ENCODE measurements around the gene ICE2. TPM values are rescaled to one million over a fixed set of nuclear protein-coding genes. Genes with fewer than 3 reads are reported as not detected.

Gene ICE2
- total and polyA plus RNA-seq, 4 donors: 5.7 to 26.6 (median 16.8) TPM

DNA sequence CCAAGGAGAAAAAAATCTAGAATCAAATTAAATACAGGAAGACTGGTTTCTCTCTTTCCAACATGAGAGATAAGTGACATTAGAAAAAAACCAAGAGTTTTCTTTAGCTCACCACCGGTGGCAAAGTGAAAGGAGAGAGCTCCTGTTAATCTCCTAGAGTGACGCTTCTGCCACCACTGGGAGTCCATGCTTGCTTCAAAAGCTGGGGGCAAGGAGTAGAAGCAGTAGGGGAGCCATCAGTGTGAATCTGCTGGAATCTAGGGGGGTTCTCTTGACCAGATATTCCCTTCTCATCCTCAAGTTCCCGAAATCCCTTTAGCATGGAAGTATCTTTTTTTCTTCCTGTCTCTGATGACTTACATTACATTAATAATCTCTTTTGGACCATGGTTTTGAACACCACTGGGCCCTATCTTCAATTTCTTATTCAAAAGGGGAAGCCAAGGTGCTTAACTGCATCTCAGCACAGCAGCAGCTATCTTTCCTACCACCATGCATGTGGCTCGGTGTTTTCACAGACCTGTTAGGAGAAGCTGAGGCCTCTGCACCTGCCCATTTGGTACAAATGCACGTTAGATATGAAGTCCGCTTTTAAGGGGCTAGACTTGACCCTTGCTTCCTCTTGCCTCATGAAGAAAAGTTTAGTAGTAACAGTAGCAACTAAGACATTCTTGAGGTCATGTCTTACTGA, 6.6 kb upstream of the ICE2 start:
- TF ChIP-seq, protein P1, sequence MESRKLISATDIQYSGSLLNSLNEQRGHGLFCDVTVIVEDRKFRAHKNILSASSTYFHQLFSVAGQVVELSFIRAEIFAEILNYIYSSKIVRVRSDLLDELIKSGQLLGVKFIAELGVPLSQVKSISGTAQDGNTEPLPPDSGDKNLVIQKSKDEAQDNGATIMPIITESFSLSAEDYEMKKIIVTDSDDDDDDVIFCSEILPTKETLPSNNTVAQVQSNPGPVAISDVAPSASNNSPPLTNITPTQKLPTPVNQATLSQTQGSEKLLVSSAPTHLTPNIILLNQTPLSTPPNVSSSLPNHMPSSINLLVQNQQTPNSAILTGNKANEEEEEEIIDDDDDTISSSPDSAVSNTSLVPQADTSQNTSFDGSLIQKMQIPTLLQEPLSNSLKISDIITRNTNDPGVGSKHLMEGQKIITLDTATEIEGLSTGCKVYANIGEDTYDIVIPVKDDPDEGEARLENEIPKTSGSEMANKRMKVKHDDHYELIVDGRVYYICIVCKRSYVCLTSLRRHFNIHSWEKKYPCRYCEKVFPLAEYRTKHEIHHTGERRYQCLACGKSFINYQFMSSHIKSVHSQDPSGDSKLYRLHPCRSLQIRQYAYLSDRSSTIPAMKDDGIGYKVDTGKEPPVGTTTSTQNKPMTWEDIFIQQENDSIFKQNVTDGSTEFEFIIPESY (IDR thresholded peaks at IDR 0.05): no peak
- no peak for TF ChIP-seq HNF4G (IDR thresholded peaks at IDR 0.05)
- TF ChIP-seq, protein P2, sequence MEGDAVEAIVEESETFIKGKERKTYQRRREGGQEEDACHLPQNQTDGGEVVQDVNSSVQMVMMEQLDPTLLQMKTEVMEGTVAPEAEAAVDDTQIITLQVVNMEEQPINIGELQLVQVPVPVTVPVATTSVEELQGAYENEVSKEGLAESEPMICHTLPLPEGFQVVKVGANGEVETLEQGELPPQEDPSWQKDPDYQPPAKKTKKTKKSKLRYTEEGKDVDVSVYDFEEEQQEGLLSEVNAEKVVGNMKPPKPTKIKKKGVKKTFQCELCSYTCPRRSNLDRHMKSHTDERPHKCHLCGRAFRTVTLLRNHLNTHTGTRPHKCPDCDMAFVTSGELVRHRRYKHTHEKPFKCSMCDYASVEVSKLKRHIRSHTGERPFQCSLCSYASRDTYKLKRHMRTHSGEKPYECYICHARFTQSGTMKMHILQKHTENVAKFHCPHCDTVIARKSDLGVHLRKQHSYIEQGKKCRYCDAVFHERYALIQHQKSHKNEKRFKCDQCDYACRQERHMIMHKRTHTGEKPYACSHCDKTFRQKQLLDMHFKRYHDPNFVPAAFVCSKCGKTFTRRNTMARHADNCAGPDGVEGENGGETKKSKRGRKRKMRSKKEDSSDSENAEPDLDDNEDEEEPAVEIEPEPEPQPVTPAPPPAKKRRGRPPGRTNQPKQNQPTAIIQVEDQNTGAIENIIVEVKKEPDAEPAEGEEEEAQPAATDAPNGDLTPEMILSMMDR (IDR thresholded peaks at IDR 0.05; ENCODE audit: low read depth, low read length, missing input control): no peak
- TF ChIP-seq FOXA1 (IDR thresholded peaks at IDR 0.05): no peak
- TF ChIP-seq SP1 (IDR thresholded peaks at IDR 0.05): no peak
- TF ChIP-seq NR2F2 (IDR thresholded peaks at IDR 0.05): no peak
- no peak for TF ChIP-seq RXRA (IDR thresholded peaks at IDR 0.05)
- no peak for TF ChIP-seq FOXA2 (IDR thresholded peaks at IDR 0.05)
- no peak for TF ChIP-seq GABPA (IDR thresholded peaks at IDR 0.05 in 1 of 2, conservative IDR thresholded peaks at IDR 0.05 in 1 of 2)
- no peak for TF ChIP-seq JUND (IDR thresholded peaks at IDR 0.05)
- no peak for TF ChIP-seq ATF3 (IDR thresholded peaks at IDR 0.05)
- no peak for TF ChIP-seq EGR1 (IDR thresholded peaks at IDR 0.05; ENCODE audit: low read depth in 2 of 2)
- TF ChIP-seq HNF4A (conservative IDR thresholded peaks at IDR 0.05): no peak
- no peak for TF ChIP-seq RAD21 (IDR thresholded peaks at IDR 0.05)
- TF ChIP-seq, protein P3, sequence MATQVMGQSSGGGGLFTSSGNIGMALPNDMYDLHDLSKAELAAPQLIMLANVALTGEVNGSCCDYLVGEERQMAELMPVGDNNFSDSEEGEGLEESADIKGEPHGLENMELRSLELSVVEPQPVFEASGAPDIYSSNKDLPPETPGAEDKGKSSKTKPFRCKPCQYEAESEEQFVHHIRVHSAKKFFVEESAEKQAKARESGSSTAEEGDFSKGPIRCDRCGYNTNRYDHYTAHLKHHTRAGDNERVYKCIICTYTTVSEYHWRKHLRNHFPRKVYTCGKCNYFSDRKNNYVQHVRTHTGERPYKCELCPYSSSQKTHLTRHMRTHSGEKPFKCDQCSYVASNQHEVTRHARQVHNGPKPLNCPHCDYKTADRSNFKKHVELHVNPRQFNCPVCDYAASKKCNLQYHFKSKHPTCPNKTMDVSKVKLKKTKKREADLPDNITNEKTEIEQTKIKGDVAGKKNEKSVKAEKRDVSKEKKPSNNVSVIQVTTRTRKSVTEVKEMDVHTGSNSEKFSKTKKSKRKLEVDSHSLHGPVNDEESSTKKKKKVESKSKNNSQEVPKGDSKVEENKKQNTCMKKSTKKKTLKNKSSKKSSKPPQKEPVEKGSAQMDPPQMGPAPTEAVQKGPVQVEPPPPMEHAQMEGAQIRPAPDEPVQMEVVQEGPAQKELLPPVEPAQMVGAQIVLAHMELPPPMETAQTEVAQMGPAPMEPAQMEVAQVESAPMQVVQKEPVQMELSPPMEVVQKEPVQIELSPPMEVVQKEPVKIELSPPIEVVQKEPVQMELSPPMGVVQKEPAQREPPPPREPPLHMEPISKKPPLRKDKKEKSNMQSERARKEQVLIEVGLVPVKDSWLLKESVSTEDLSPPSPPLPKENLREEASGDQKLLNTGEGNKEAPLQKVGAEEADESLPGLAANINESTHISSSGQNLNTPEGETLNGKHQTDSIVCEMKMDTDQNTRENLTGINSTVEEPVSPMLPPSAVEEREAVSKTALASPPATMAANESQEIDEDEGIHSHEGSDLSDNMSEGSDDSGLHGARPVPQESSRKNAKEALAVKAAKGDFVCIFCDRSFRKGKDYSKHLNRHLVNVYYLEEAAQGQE (IDR thresholded peaks at IDR 0.05): no peak
- Histone ChIP-seq H3K36me3 (ENCODE audit: control insufficient read depth in 4 of 4, insufficient read depth in 3 of 4, low read depth in 1 of 4, low read length in 3 of 4) (no peaks in the 10 kb centered on the region), H3K27me3 (ENCODE audit: control insufficient read depth in 4 of 4, insufficient read depth in 4 of 4, low read length in 3 of 4) (no peaks in the 10 kb centered on the region), H3K4me1 (ENCODE audit: control insufficient read depth in 4 of 4, insufficient read depth in 4 of 4, low read length in 3 of 4) (peaks cover 0 to 14% (median 9%) of the 10 kb centered on the region in 4 donors), H3K9me3 (ENCODE audit: control insufficient read depth in 4 of 4, low read length in 3 of 4) (no peaks in the 10 kb centered on the region), H3K27ac (ENCODE audit: low read depth in 1 of 2, low read length in 2 of 2) (no peak overlapping the region), H3K9ac (ENCODE audit: low read depth in 1 of 2, low read length in 2 of 2) (no peak overlapping the region), H3K4me3 (ENCODE audit: low read depth in 1 of 3, low read length in 3 of 3) (no peak overlapping the region)
- 76% methylated on average over 6 of the region's 6 CpGs for WGBS
- no peak for DNase-seq (ENCODE audit: low spot score)

GRCh38 chr15:60483042-60483441, 4.1 kb upstream of the ICE2 start:
- Histone ChIP-seq H3K36me3 (ENCODE audit: control insufficient read depth in 4 of 4, insufficient read depth in 3 of 4, low read depth in 1 of 4, low read length in 3 of 4) (no peaks in the 10 kb centered on the region), H3K9me3 (ENCODE audit: control insufficient read depth in 4 of 4, low read length in 3 of 4) (no peaks in the 10 kb centered on the region), H3K27me3 (ENCODE audit: control insufficient read depth in 4 of 4, insufficient read depth in 4 of 4, low read length in 3 of 4) (no peaks in the 10 kb centered on the region), H3K27ac (ENCODE audit: low read depth in 1 of 2, low read length in 2 of 2) (no peak overlapping the region), H3K4me3 (ENCODE audit: low read depth in 1 of 3, low read length in 3 of 3) (no peak overlapping the region), H3K9ac (ENCODE audit: low read depth in 1 of 2, low read length in 2 of 2) (no peak overlapping the region), H3K4me1 (ENCODE audit: control insufficient read depth in 4 of 4, insufficient read depth in 4 of 4, low read length in 3 of 4) (peaks cover 5 to 28% (median 17%) of the 10 kb centered on the region in 4 donors)
- DNase-seq (ENCODE audit: low spot score): no peak
- WGBS: 98% methylated on average over 3 of the region's 3 CpGs
- TF ChIP-seq HNF4A (conservative IDR thresholded peaks at IDR 0.05): no peak
- no peak for TF ChIP-seq RAD21 (IDR thresholded peaks at IDR 0.05)
- no peak for TF ChIP-seq HNF4G (IDR thresholded peaks at IDR 0.05)
- TF ChIP-seq, protein P4, sequence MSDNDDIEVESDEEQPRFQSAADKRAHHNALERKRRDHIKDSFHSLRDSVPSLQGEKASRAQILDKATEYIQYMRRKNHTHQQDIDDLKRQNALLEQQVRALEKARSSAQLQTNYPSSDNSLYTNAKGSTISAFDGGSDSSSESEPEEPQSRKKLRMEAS (IDR thresholded peaks at IDR 0.05): no peak
- TF ChIP-seq, protein P2 (IDR thresholded peaks at IDR 0.05; ENCODE audit: low read depth, low read length, missing input control): no peak
- no peak for TF ChIP-seq FOXA2 (IDR thresholded peaks at IDR 0.05)
- TF ChIP-seq RXRA (IDR thresholded peaks at IDR 0.05): no peak
- no peak for TF ChIP-seq TAF1 (conservative IDR thresholded peaks at IDR 0.05)
- TF ChIP-seq JUND (IDR thresholded peaks at IDR 0.05): no peak
- no peak for TF ChIP-seq SP1 (IDR thresholded peaks at IDR 0.05)
- no peak for TF ChIP-seq EGR1 (IDR thresholded peaks at IDR 0.05; ENCODE audit: low read depth in 2 of 2)
- TF ChIP-seq, protein P3 (IDR thresholded peaks at IDR 0.05): no peak

All from liver (tissue), 9 donors.